ENCODE data around the gene KLK5.

DNA sequence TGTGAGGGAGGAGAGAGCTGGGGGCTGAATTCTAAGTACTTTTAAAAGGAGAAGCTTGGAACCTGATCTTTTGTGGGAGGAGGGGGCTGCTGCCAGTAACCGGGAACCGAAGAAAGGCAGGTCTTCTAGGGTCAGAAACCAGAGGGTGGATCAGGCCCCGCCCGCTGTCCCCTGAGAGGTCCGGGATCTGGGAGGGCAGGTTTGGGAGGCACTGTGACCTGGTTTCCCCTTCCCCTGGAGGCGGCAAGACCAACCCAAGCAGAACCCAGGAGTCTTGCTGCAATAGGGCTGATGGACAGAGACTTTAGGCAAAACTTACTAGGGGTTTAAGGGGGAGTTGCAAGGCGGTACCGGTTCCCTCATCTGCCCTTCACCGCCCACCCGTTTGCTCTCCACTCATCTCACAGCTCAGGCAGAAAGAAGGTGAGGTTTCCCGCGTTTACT, 49.3 kb upstream of the KLK5 start:
- TF ChIP-seq POLR2AphosphoS5 (IDR thresholded peaks at IDR 0.05) (no peak), POLR2A (IDR thresholded peaks at IDR 0.05; ENCODE audit: low read depth) (no peak)
- TF ChIP-seq, protein P1, sequence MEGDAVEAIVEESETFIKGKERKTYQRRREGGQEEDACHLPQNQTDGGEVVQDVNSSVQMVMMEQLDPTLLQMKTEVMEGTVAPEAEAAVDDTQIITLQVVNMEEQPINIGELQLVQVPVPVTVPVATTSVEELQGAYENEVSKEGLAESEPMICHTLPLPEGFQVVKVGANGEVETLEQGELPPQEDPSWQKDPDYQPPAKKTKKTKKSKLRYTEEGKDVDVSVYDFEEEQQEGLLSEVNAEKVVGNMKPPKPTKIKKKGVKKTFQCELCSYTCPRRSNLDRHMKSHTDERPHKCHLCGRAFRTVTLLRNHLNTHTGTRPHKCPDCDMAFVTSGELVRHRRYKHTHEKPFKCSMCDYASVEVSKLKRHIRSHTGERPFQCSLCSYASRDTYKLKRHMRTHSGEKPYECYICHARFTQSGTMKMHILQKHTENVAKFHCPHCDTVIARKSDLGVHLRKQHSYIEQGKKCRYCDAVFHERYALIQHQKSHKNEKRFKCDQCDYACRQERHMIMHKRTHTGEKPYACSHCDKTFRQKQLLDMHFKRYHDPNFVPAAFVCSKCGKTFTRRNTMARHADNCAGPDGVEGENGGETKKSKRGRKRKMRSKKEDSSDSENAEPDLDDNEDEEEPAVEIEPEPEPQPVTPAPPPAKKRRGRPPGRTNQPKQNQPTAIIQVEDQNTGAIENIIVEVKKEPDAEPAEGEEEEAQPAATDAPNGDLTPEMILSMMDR (IDR thresholded peaks at IDR 0.05), result no peak

All from esophagus muscularis mucosa (tissue), 3 donors.